HG02571 (cell line): ENCODE data around the gene UNC13A.
"Not testable (repeated sequence)": the region's sequence is repeated elsewhere in the genome, so short reads cannot be mapped to it uniquely, and the experiment has no call there.

ENCODE experiments used
- ATAC-seq: cut with Tn5 transposase; IDR thresholded peaks from one replicate; pipeline ENCODE4 v1.9.1; 2021; ENCODE audit warnings: mild to moderate bottlenecking, moderate library complexity; ENCODE audit not compliant: unreplicated experiment

UNC13A gene

DNA sequence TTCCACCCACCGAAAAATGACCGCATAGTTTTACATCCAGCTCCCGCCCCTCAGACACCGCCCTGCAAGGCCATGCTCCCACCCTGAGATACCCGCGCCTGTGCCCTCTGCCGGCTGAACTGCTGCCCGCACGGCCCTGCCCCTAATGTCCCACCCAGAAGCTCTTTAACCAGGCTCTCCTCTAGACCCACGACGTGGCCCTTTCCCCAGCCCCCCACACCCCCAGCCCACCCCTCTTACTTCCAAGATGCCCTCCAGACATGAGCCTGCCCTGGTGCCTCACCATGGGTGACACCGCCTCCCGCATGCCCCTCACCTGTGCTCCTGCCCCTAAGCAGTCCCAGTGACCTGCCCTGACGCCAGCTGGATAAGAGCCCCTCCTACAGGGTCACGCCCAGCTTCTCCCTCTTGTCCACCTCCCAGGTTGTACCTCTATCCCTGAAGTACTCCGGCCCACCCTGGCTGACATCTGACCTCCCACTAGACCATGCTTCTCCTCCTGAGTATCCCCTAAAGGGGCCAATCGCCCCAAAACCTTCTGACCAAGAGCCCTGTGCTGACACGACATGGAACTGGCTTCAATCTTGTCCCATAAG, 81.5 kb downstream of the UNC13A start:
- no peak for ATAC-seq

DNA sequence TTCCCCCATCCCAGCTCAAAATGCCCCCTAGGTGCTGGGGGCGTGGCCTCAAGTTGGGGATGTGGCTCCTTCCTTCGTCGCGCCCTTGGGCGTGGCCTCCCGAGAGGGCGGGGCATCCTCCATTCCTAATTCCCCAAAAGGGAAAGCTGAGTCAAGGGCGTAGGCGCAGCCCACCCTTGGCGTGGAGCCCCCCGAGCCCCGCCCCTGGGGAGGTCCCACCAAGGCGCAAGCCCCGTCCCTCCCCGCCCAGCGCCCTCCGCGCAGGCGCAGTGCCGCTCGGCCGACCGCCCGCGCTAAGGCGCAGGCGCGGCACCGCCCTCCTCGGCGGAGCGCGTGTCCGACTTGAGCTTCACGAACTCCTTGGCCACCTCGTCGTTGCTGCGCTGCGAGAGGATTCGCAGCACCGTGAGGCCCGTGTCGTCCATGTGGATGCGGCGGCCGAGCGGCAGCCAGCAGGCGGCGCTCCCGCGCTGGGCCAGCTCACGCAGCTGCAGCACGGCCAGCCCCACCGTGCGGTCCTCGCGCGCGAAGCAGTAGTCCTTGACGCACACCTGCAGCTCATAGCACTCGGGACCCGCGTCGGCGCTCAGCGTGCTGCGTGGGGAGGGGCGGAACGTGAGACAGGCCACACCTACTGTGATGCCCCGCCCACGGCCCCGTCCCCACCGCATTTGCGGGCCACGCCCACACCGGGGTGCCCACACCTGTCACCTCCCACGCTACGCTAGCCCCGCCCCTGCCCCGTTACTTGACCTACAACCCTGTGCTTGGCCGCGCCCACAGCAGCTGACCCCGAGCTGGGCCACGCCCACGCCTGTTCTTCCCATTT, 82.2 kb downstream of the UNC13A start:
- peak; percentile 58 for ATAC-seq

DNA sequence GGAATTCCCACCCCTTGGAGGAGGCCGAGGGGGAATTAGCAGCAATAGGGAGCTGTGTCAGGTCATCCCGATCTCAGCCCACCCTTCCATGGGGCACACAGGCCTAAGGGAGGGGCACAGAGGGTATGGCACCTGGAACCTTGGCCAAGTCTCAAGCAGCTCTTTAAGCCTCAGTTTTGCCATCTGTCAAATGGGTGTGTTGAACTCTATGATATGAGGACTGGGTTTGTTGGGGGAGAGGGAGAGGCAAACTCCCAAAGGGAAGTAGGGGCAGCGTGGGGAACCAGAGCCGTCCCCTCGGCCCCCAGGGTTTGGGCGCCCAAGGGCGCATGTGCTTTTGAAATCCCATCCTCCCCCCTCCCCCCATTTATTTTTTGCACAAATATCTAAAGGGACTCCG, 83.0 kb downstream of the UNC13A start:
- no peak for ATAC-seq

DNA sequence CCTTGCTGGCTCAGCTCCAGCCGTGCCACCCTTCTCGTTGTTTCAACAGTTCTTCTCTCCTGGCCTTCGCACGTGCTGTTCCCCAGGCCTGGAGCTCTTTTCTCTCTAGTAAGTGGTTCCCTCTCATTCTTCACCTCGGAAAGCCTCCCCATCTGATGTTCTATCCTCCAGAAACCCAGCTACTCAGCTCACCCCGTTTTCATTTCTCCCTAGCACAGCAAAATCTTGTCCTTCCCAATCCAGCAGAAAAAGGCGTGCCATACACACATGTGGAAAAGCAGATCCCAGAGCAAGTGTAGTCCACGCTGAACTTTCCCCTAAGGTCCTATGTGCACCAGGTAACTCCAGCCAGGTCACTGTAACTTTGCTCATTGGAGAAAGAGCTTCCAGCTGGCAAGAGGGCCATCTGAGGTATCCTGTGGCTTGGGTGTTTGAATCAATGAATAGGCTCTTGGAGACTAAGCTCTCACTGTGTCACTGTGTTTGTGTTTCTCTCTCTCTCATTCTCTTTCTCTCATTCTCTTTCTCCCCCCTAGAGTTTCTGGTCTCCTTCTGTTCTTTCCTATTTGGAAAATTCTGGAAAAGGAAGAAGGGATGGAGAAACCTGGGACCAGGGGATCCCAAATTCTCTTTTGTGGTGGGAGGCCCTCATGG, 83.7 kb downstream of the UNC13A start:
- no peak for ATAC-seq

DNA sequence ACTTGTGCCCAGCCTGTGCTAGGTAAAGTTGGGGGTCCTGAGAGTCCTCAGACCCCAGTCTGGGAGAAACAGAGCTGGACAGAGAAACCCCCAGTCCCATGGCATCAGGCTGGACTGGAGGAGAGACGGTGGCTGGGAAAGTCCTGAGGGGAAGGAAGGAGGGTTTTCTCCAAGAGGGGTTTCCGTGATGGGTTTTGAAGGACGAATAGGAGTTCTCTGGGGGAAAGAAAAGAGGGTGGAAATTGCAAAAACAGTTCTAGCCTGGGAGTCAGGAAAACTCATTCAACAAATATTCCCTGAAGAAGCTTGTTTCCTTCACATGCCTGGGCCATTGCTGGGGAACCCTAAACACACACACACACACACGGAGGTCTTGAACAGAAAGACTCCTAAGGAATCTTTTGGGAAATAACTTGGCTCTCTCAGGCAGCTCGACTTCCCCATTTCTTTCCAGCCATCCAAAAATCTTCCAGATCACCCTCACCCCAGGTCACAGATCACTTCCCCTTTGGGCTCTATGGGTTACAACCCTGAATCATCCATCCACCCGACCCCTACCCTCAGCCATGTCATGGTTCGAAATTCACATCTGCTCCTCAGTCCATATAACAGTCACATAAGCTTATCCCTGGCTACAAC, 85.2 kb downstream of the UNC13A start:
- ATAC-seq, result no peak

DNA sequence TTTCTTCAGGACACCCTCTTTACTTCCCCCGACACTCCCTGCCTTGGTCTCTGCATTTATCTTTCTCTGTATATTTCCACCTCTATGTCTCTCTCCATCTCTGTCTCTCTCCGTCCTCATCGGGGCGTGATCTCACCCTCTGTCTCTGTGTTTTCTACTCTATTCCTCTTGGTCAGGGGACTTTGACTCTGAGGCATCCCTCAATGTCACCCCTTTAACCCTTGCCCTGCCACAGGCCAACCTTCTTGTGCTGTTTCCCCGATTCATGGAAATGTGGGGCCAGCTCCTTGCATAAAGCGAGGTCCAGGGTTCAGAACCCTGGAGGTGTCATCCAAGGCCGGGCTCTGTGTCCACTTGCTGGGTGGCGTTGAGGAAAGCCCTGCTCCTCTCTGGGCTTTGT, 85.9 kb downstream of the UNC13A start:
- ATAC-seq, result no peak

DNA sequence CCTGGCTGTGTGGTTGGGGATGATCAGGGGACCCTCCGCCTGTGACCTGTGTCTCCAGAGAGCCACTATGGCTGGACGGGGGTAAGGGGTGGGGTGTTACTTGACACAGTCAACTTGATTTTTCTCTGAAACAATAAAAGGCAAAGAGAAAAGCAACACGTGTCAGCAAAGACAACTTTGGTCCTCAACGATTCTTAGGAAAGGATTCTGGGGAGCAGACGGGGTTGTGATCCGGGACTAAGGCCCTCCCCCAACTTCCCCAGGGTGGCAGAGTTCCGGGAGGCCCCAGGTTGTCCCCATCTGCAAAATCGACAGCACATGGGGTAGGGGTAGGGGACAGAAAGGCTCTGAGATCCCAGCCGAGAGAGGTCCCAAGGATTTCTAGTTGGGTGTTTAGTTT, 86.5 kb downstream of the UNC13A start:
- no peak for ATAC-seq

DNA sequence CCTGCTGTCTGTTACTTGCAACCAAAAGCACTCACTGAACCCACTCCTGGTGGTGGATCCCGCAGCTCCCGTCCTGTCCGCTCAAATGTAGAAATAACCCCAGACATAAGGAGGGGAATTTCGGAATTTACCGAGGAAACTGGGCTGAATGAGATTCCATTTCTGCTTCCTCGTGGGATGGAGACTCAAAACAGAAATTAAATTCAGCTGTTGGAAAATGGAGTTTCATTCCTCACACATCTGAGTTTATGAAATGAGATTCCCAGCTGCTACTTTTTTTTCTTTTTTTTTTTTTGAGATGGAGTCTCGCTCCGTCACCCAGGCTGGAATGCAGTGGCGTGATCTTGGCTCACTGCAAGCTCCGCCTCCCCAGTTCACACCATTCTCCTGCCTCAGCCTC, 88.4 kb downstream of the UNC13A start:
- no peak for ATAC-seq

DNA sequence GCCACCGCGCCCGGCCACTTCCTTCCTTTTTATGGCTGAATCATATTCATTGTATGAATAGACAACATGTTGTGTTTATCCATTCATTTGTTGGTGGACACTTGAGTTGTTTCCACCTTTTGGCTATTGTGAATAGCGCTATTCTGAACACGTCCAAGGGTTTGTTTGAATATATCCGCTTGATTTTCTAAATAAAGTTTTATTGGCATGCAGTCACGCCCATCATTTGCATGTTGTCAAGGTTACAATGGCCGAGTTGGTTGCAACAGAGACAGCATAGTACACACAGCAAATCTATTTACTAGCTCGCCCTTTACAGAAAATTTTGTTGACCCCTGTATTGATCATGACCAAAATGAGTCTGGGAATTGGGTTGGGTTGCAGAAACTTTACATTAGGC, 89.2 kb downstream of the UNC13A start:
- ATAC-seq, result no peak

DNA sequence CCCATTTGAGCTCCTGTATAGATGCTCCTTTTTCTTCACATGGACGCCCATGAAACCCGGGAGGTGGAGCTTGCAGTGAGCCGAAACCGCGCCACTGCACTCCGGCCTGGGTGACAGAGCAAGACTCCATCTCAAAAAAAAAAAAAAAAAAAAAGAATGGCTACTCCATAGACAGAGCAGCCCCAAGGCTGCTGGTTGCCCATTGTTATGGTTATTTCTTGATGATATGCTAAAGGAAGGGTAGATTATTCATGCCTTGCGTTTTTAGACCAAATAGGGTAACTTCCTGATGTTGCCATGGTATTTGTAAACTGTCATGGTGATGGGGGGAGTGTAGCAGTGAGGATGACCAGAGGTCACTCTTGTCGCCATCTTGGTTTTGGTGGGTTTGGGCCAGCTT, 90.1 kb downstream of the UNC13A start:
- ATAC-seq, result not testable (repeated sequence)

DNA sequence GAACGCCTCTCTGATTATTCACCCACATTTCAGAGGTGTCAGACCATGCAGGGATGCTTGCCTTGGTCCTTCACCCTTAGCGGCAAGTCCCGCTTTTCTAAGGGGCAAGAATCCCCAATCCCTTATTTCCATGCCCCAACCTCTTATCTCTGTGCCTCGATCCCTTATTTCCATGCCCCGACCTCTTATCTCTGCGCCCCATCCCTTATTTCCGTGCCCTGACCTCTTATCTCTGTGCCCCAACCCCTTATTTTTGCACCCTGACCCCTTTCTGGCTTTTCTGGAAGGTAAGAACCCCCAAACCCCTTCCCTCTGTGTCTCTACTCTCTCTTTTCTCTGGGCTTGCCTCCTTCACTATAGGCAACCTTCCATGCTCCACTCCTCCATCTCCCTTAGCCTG, 93.9 kb downstream of the UNC13A start:
- not testable (repeated sequence) for ATAC-seq

DNA sequence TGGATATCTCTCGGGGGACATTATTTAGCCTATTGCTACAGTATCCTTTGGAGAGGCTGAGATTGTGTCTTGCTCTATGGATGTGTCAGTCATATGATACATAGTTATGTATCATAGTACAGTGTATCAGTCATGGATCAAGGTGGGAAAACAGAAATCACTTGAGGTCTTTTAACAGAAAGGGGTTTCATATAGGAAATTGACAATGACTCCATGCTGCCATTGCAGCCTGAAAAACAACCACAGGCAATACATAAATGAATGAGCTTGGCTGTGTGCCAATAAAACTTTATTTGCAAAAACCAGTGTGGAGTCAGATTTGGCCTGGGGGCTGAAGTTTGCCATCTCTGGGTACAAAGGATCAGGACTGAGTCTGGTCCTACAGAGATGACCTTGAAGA, 97.3 kb downstream of the UNC13A start:
- no peak for ATAC-seq

DNA sequence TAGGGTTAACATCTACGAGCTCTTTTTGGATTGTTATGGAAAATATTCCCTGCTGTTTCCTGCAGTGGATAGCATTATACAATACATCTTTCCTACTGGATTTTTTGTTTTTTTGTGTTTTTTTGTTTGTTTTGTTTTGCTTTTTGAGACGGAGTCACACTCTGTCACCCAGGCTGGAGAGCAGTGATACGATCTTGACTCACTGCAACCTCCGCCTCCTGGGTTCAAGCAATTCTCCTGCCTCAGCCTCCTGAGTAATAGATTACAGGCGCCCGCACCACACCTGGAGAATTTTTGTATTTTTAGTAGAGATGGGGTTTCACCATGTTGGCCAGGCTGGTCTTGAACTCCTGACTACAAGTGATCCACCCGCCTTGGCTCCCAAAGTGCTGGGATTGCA, 102.8 kb downstream of the UNC13A start:
- not testable (repeated sequence) for ATAC-seq

DNA sequence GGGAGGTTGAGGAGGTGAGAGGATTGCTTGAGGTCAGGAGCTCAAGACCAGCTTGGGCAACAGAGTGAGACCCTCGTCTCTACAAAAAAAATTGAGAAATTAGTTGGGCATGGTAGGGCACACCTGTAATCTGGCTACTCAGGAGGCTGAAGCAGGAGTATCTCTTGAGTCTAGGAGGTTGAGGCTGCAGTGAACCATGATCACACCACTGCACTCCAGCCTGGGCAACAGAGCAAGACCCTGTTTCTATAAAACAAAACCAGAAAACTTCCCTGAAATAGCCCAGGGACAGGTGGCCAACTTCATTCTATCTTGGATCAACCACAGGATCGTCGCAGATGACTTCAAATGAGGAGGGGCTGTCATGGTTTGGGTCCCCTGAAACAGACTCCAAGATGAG, 104.0 kb downstream of the UNC13A start:
- ATAC-seq, result no peak

DNA sequence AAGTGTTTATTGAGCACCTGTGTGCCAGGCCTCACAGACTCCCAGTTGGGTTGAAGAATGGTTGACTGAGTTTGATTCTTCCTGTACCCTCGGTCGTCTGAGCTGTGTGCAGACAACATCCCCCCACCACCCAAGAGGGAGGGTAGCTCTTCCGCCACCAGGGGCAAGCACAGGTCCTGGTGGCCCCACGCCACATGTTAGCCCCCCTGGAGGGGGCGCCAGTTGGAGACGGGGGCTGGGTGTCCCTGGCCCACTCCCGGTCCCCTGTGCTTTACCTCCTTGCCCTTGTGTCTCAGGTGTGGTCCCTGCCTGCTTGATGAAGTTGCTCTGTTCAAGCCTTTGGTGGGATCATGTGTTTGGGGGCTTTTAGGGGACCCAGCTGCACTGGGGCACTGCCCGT, 105.5 kb downstream of the UNC13A start:
- ATAC-seq, result no peak

DNA sequence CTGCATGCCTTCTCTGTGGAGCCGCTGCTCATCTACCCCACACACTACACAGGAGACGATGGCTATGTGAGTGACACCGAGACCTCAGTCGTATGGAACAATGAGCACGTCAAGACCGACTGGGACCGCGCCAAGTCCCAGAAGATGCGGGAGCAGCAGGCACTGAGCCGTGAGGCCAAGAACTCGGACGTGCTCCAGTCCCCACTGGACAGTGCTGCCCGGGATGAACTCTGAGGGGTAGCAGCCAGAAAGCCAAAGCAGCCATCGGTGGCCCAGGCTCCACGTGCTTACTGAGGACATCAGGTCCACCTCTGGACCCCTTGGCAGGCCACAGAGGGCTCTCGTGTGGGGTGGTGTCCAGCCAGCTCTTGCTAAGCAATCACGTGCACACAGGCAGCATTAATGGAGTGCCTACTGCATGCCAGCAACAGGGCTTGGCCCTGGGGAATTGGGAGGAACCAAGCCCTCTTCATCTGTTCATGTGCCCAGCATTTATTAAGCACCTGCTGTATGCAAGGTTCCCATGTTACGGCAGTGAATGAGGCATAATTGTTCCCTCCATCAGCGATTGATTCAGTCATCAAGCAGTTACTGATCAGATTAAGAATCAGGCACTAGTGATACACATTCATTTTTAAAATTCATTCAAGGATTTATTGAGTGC, 106.8 kb downstream of the UNC13A start:
- ATAC-seq, result no peak

DNA sequence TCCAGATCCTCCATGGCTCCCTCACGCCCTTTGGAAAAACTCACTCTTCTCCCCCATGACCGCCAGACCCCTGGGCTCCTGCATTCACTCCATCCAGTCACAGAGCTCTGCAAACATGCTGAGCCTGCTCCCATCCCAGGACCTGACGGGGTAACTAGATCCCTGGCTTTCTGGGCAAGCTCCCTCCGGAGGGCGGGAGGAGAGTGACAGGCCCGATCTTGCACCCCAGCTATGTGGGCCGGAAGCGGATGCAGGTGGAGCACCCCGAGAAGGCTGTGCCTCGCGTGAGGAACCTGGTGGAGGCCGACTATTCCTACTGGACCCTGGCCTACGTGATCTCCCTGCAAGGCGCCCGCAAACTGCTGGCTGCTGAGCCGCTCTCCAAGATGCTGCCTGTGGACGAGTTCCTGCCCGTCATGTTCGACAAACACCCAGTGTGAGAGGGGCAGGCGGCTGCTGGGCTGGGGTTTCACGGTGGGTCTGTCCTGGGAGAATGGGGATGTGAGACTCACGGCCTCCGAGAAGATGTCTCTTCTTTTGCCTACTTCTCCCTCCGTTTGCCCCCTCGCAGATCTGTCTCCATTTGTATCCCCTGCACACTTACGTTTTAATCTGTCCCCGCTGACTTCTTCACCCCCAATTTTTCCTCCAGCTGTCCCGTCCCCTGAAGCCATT, 107.5 kb downstream of the UNC13A start:
- ATAC-seq, result no peak

DNA sequence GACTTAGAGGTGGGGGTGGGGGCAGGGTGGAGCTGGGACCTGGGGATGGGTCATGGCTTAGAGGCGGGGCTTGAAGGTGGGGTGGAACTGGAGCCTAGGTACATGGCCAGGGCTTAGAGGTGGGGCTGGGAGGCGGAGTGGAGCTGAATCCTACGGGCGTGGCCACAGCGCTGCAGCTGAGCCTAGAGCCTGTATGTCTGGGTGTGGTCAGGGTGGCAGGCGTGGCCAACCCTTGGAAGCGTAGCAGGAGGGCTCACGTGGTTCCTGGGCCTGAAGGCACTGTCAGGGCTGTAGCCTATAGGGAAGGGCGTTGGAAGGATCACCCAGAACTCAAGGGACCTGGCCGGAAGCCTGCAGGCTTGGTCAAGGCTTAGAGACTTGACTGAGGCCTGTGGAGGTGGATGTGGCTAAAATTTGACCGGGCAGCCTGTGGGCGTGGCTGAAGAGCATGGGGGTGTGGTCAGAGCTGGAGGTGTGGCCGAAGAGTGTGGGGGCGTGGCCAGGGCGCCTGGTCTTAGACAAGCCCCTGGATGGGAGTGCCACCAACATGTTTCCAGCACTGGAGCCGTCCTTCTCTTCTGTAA, 108.4 kb downstream of the UNC13A start:
- ATAC-seq, result no peak

DNA sequence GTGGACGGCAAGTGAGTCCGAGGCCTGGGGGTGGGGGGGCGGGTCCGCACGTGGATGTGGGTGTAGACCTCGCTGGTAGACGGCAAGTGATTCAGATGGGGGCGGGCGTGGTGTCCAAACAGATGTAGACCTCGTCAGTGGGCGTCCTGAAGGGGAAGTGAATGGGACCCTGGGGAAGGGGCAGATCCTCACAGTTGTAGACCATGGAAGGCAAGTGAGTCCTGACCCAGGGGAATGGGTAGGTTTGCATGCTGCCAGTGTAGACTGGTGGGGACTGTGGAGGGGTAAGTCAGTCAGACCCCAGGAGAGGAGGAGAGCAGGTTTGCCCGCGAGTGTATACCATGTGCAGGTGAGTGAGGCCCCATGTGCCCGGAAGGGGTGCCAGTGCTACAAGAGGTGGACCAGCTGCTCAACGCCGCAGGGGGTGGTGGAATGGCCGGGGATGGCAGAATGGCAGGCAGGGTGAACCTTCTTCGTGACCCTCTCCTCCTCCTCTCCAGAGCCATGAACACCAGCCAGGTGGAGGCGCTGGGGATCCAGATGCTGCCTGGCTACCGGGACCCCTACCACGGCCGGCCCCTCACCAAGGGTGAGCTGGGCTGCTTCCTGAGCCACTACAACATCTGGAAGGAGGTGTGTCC, 110.6 kb downstream of the UNC13A start:
- no peak for ATAC-seq
